ENCODE results near the gene QSOX2.
A peak's percentile ranks its signal among the peaks of the same experiment; 100 is the strongest.

The QSOX2 gene, protein sequence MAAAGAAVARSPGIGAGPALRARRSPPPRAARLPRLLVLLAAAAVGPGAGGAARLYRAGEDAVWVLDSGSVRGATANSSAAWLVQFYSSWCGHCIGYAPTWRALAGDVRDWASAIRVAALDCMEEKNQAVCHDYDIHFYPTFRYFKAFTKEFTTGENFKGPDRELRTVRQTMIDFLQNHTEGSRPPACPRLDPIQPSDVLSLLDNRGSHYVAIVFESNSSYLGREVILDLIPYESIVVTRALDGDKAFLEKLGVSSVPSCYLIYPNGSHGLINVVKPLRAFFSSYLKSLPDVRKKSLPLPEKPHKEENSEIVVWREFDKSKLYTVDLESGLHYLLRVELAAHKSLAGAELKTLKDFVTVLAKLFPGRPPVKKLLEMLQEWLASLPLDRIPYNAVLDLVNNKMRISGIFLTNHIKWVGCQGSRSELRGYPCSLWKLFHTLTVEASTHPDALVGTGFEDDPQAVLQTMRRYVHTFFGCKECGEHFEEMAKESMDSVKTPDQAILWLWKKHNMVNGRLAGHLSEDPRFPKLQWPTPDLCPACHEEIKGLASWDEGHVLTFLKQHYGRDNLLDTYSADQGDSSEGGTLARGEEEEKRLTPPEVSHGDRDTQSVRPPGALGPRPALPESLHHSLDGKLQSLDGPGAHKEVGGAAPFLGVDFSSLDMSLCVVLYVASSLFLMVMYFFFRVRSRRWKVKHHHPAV

GRCh38 chr9:136245219-136246150 is at the start of gene QSOX2:
Gene QSOX2 (minus strand): TSS chr9:136245812. CDS start chr9:136245803, 9 bp downstream.
- Mint-ChIP-seq H3K27ac (peak within 1 kb of the TSS; percentile 93), H3K36me3 (peaks cover 29% of the 10 kb centered on the region), H3K27me3 (no peaks in the 10 kb centered on the region), H3K4me3 (peak within 1 kb of the TSS; percentile 95), H3K9me3 (no peaks in the 10 kb centered on the region), H3K4me1 (peaks cover 50% of the 10 kb centered on the region)
- peak; percentile 78 for ATAC-seq

GRCh38 chr9:136295055-136295454 is 49.4 kb upstream of the QSOX2 start:
- Mint-ChIP-seq H3K4me1 (no peaks in the 10 kb centered on the region), H3K9me3 (no peaks in the 10 kb centered on the region), H3K4me3 (no peak overlapping the region), H3K27ac (no peak overlapping the region), H3K27me3 (peaks cover 24% of the 10 kb centered on the region), H3K36me3 (no peaks in the 10 kb centered on the region)
- no peak for ATAC-seq

- H3K4me1 Mint-ChIP-seq, result no peaks in the 10 kb centered on the region
- H3K27me3 Mint-ChIP-seq, result peaks cover 18% of the 10 kb centered on the region
- no peak overlapping the region for H3K4me3 Mint-ChIP-seq
- no peak for ATAC-seq
- H3K36me3 Mint-ChIP-seq, result no peaks in the 10 kb centered on the region
- no peaks in the 10 kb centered on the region for H3K9me3 Mint-ChIP-seq
- no peak overlapping the region for H3K27ac Mint-ChIP-seq
Measured at GRCh38 chr9:136294437-136294836, 48.8 kb upstream of the QSOX2 start.

GRCh38 chr9:136293476-136294077 is 48.0 kb upstream of the QSOX2 start:
- no peaks in the 10 kb centered on the region for H3K36me3 Mint-ChIP-seq
- no peaks in the 10 kb centered on the region for H3K9me3 Mint-ChIP-seq
- H3K4me1 Mint-ChIP-seq, result no peaks in the 10 kb centered on the region
- H3K27ac Mint-ChIP-seq, result no peak overlapping the region
- ATAC-seq, result no peak
- H3K27me3 Mint-ChIP-seq, result peaks cover 9% of the 10 kb centered on the region
- H3K4me3 Mint-ChIP-seq, result no peak overlapping the region

DNA sequence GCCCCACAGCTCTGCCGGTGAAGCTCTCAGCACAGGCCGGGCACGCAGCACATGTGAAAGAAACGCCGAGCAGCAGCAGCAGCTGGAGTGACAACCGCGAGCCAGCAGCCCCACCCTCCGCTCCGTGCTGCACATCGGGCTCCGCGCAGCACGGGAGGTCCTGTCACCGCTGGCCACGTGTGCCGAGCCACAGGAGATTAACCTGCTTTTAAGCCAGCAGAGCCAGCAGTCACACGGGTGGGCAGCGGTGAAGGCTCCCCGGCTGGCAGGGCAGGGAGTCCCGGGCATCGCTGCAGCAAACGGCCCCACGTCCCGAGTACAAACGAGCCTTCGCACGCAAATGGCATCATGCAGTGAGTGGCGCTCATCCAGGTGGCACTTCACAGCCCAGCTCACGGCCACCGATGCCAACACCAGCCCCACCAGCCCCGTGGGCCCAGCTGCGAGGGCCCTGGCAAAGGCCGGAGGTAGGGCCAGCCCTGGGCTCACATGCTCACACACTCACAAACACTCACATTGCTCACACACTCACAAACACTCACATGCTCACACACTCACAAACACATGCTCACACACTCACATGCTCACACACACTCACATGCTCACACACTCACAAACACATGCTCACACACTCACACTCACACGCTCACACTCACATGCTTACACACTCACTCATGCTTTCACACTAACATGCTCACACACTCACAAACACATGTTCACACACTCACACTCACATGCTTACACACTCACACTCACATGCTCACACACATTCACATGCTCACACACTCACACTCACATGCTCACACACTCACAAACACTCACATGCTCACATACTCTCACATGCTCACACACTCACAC is 47.2 kb upstream of the QSOX2 start:
- Mint-ChIP-seq H3K4me1 (no peaks in the 10 kb centered on the region), H3K9me3 (no peaks in the 10 kb centered on the region), H3K4me3 (no peak overlapping the region), H3K27ac (no peak overlapping the region), H3K27me3 (peaks cover 9% of the 10 kb centered on the region), H3K36me3 (no peaks in the 10 kb centered on the region)
- no peak for ATAC-seq

- H3K9me3 Mint-ChIP-seq, result no peaks in the 10 kb centered on the region
- H3K36me3 Mint-ChIP-seq, result no peaks in the 10 kb centered on the region
- no peak overlapping the region for H3K4me3 Mint-ChIP-seq
- no peak for ATAC-seq
- no peak overlapping the region for H3K27ac Mint-ChIP-seq
- no peaks in the 10 kb centered on the region for H3K4me1 Mint-ChIP-seq
- peaks cover 15% of the 10 kb centered on the region for H3K27me3 Mint-ChIP-seq
Measured at GRCh38 chr9:136292026-136292538, 46.5 kb upstream of the QSOX2 start.

DNA sequence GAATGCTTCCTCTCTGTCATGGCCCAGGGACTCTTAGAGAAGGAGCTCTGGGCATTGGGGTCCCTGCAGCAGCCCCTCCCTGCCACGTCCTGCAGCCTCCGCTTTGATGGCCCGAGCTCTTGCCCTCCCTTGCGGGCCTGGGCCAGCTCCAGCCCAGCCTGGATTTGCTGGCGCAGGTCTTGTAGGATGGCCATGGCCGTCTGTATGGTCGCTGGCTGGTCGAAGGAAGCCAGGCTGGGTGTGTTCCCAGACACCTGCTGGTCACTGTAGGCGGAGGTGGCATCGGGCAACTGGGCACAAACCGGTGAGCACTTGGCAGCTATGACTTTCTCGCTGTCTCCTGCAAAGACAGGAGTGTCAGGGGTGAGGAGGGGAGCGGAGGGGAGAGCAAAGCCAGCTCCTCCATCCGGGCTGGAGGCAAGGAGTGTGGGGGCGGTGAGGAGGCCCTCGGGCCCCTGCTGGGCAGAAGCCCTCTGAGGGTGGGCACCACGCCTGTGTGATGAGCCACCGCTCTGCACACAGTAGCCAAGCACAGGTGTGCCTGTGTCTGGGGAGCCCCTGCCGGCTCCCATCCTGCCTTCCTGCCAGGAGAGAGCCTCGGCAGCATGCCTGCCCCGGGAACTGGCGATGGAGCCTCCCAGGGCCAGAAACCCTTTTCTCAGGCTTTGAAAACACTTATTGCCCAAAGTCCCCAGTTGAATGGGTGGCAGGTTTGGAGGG is 45.9 kb upstream of the QSOX2 start:
- Mint-ChIP-seq H3K9me3 (no peaks in the 10 kb centered on the region), H3K27ac (no peak overlapping the region), H3K27me3 (peaks cover 21% of the 10 kb centered on the region), H3K4me1 (no peaks in the 10 kb centered on the region), H3K4me3 (no peak overlapping the region), H3K36me3 (no peaks in the 10 kb centered on the region)
- ATAC-seq, result no peak

GRCh38 chr9:136290508-136291000 is 44.9 kb upstream of the QSOX2 start:
- H3K9me3 Mint-ChIP-seq, result no peaks in the 10 kb centered on the region

DNA sequence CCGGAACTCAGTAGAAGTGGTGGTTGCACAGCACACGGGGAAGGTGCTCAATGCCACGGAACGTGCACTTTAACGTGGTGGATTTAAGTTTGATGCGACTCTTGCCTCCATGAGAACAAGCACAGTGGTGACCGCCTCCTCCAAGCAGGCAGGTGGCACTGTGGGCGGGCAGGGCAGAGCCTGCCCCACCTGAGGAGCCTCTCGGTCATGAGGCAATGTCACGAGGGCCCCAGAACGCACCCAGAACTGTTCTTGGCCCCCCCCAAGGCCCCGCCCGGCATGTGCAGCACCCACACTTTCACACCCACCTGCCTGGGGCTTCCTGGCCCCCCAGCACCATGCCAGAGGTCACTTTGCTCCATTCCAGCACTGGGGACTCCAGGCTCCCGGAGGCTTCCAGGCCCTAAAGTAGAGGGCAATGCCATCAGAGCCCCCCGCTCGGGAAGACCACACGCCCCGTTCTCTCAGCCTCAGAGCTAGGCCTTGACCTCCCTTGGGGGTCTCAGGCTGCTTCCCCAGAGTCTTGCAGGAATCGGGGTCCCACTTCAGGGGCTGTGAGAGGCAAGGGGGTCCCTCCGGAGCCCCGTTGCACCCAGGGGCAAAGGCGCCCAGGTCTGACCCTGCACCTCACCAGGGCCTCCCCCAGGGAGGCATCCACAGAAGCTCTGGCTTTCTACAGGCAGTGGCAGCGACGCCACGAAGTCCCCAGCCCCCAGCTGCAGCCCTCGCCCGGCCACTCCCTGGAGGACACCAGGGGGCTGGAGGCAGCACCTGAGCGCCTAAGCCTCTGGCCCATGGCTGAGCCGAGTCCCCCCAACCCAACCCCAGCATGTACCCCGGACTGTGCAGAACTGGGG is 44.3 kb upstream of the QSOX2 start:
- no peaks in the 10 kb centered on the region for H3K4me1 Mint-ChIP-seq
- no peak overlapping the region for H3K27ac Mint-ChIP-seq
- H3K27me3 Mint-ChIP-seq, result peaks cover 36% of the 10 kb centered on the region
- no peaks in the 10 kb centered on the region for H3K36me3 Mint-ChIP-seq
- no peaks in the 10 kb centered on the region for H3K9me3 Mint-ChIP-seq
- no peak for ATAC-seq
- no peak overlapping the region for H3K4me3 Mint-ChIP-seq

More at GRCh38 chr9:136290508-136291000, 44.9 kb upstream of the QSOX2 start:
- Mint-ChIP-seq H3K36me3 (no peaks in the 10 kb centered on the region), H3K4me3 (no peak overlapping the region), H3K27ac (no peak overlapping the region), H3K27me3 (peaks cover 29% of the 10 kb centered on the region), H3K4me1 (no peaks in the 10 kb centered on the region)
- no peak for ATAC-seq

- H3K4me3 Mint-ChIP-seq, result no peak overlapping the region
- H3K27ac Mint-ChIP-seq, result no peak overlapping the region
- H3K4me1 Mint-ChIP-seq, result peaks cover 9% of the 10 kb centered on the region
- no peaks in the 10 kb centered on the region for H3K36me3 Mint-ChIP-seq
- H3K9me3 Mint-ChIP-seq, result no peaks in the 10 kb centered on the region
- H3K27me3 Mint-ChIP-seq, result peaks cover 51% of the 10 kb centered on the region
- ATAC-seq, result no peak
Measured at GRCh38 chr9:136287960-136288753, 42.5 kb upstream of the QSOX2 start.

- H3K4me1 Mint-ChIP-seq, result peaks cover 21% of the 10 kb centered on the region
- H3K36me3 Mint-ChIP-seq, result no peaks in the 10 kb centered on the region
- no peaks in the 10 kb centered on the region for H3K9me3 Mint-ChIP-seq
- no peak for ATAC-seq
- H3K4me3 Mint-ChIP-seq, result no peak overlapping the region
- H3K27me3 Mint-ChIP-seq, result peaks cover 51% of the 10 kb centered on the region
- no peak overlapping the region for H3K27ac Mint-ChIP-seq
Measured at GRCh38 chr9:136286987-136287379, 41.4 kb upstream of the QSOX2 start.

- no peak overlapping the region for H3K27ac Mint-ChIP-seq
- no peak for ATAC-seq
- H3K27me3 Mint-ChIP-seq, result peaks cover 51% of the 10 kb centered on the region
- no peaks in the 10 kb centered on the region for H3K36me3 Mint-ChIP-seq
- peaks cover 23% of the 10 kb centered on the region for H3K4me1 Mint-ChIP-seq
- H3K4me3 Mint-ChIP-seq, result no peak overlapping the region
- no peaks in the 10 kb centered on the region for H3K9me3 Mint-ChIP-seq
Measured at GRCh38 chr9:136286359-136286986, 40.9 kb upstream of the QSOX2 start.
